Left lung (tissue), 10 donors: ENCODE data around the gene TMEM80. TPM values are rescaled to one million over a fixed set of nuclear protein-coding genes. Genes with fewer than 3 reads are reported as not detected.

Source experiments
- ATAC-seq: fragments of 200-7000 bp; cut with Tn5 transposase; one replicate; pipeline ENCODE4 v1.9.1; 2020; ENCODE audit warnings: moderate library complexity
- DNase-seq, 4 donors: peaks; one replicate each; pipeline ENCODE4 v3.0.0-alpha.2; 2013 to 2020
- H3K27ac ChIP-seq, 2 donors: fragments of 200-600 bp; sonication (generic) in 1 of 2; one replicate each; pipeline versions ENCODE4 v1.5.0 to v1.8.0; 2020 to 2021
- H3K27me3 ChIP-seq, 2 donors: fragments of 200-600 bp; sonication (generic) in 1 of 2; one replicate each; pipeline versions ENCODE4 v1.5.0 to v1.8.0; 2020 to 2021
- H3K36me3 ChIP-seq, 2 donors: fragments of 200-600 bp; sonication (generic) in 1 of 2; one replicate each; pipeline versions ENCODE4 v1.5.0 to v1.8.0; 2020 to 2021
- H3K4me1 ChIP-seq, 2 donors: fragments of 200-600 bp; one replicate each; pipeline ENCODE4 v1.8.0; 2021
- H3K4me3 ChIP-seq, 2 donors: fragments of 200-600 bp; sonication (generic) in 1 of 2; one replicate each; pipeline versions ENCODE4 v1.5.0 to v1.8.0; 2020 to 2021; ENCODE audit warnings: mild to moderate bottlenecking in 1 of 2
- H3K9me3 ChIP-seq, 2 donors: fragments of 200-600 bp; sonication (generic) in 1 of 2; one replicate each; pipeline versions ENCODE4 v1.5.0 to v1.8.0; 2020 to 2021
- intact Hi-C, 2 donors: fragments of 100-400 bp; cut with DNase I; formaldehyde crosslinking; loops; one replicate each; pipeline versions ENCODE4 v1.11.2 to v1.14.2; 2022
- polyA plus RNA-seq, 6 donors: library from polyadenylated mRNA; unstranded; fragments of 120-200 nt; gene quantifications; one replicate each; pipeline ENCODE4 v1.2.1, GENCODE V29; 2013; ENCODE audit not compliant: insufficient read length in 6 of 6
- total RNA-seq, 2 donors: library from RNA; stranded (reverse); fragmentation: NEBNext Ultra II Directional; extraction: Animal tissue kit (Norgen Biotek cat#: 25700); gene quantifications; one replicate each; pipeline ENCODE4 v1.2.1, GENCODE V29; 2021
- TF ChIP-seq, protein P1 (sequence below), 2 donors: fragments of 200-600 bp; sonication (generic) in 1 of 2; IDR thresholded peaks; one replicate each; pipeline versions ENCODE4 v1.5.0 to v1.8.0; 2021; ENCODE audit warnings: antibody characterized with exemption in 2 of 2
- donor health status: DM: no; HTN: yes; CAD: no.
- donor health status: DM: no; HTN: no; CAD: no.

The TMEM80 gene
- total and polyA plus RNA-seq, 8 donors, result 23.6 to 34.5 (median 30.4) TPM

DNA sequence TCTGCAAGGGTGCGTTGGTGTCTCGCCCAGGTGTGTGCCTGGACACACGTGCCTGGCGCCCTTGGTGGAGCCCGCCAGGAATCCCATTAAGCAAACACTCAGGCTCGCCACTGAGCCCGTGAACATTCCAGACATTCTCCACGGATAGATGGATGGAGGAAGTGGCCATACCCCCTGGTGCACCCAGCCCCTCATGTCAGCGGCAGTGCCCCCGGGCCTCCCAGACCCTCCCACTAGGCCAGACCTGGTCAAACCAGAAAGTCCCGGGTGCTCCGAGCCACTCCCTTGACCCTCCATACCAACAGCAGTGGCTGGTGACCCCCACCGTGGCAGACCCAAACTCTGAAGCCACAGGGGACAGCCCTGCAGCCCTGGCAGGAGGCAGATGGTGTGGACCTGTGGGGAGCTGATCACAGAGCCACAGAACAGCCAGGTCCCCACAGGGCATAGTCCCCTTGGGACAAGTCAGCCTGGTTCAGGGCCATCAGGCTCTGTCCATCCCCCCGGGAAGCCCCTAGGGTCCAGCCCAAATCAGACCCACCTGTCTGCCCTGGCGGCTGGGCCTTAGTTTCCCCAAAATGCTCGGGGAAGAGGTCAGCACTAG is 12.3 kb downstream of the TMEM80 start:
- ATAC-seq, result peak; percentile 11
- intact Hi-C loops, result no loop called here
- Histone ChIP-seq H3K9me3 (no peaks in the 10 kb centered on the region), H3K27ac (peak overlapping the region; percentile 48 to 72), H3K4me3 (peak overlapping the region in 1 of 2 donors; percentile 50), H3K27me3 (peaks cover 0 to 64% of the 10 kb centered on the region in 2 donors), H3K4me1 (peaks cover 8 to 53% of the 10 kb centered on the region in 2 donors), H3K36me3 (peaks cover 0 to 18% of the 10 kb centered on the region in 2 donors)
- TF ChIP-seq, protein P1, sequence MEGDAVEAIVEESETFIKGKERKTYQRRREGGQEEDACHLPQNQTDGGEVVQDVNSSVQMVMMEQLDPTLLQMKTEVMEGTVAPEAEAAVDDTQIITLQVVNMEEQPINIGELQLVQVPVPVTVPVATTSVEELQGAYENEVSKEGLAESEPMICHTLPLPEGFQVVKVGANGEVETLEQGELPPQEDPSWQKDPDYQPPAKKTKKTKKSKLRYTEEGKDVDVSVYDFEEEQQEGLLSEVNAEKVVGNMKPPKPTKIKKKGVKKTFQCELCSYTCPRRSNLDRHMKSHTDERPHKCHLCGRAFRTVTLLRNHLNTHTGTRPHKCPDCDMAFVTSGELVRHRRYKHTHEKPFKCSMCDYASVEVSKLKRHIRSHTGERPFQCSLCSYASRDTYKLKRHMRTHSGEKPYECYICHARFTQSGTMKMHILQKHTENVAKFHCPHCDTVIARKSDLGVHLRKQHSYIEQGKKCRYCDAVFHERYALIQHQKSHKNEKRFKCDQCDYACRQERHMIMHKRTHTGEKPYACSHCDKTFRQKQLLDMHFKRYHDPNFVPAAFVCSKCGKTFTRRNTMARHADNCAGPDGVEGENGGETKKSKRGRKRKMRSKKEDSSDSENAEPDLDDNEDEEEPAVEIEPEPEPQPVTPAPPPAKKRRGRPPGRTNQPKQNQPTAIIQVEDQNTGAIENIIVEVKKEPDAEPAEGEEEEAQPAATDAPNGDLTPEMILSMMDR (IDR thresholded peaks at IDR 0.05), result no peak
- DNase-seq, result peak in 1 of 4 donors; percentile 82

DNA sequence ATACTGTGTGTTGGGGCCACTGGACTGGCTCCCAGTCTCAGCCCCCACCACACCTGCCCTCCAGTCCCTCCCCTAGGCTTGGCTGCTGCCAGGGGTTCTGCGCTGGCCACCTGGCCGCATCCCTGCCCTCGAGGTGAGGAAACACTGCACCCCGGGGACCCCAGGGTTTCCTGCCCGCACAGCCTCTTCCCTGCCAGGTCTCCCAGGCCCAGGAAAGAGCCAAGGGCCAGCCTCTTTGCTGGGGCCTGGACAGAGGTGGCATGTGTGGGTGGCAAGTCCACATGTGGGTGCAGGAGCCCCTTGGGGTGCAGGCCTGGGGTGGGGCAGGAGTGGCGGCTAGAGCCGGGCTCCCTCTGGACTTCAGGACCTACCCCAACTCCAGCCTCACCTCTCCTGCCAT is 12.9 kb downstream of the TMEM80 start:
- DNase-seq, result peak in 1 of 4 donors; percentile 66
- H3K27ac ChIP-seq, result no peak overlapping the region

DNA sequence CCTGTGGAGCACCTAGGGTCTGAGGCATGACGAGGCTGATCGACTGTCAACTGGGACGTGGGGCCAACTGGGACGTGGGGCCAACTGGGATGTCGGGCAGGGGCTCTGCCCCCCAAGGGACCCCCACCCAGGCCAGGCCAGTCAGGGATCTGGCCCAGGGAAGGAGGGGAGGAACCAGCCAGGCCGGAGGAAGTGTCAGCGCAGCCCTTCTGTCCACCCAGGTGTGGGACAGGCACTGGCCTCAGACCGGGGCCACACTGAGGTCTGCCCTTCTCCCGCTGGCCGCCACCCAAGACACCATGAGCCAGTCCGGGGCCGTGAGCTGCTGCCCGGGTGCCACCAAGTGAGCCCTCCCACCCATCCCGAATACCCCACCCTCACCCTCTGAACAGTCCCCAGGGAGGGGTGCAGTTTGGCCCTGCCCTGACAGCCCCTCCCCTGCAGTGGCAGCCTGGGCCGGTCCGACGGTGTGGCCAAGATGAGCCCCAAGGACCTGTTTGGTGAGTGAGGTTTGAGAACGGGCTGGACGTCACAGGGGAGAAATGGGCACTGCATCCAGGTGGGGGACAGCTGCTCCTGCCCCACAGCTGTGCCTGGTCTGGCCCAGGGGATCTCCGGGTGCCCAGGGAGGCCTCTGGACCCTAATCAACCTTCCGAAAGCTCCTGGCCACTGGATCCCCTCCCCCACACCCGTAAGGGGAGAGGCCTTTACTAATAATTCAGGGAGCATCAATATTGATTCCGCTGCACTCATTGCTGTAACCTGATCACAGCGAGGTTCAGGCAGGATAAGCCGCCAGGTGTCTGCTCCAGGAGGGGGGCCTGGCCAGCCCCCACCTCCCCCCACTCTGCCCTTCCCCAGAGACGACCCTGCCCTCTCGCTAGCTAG is 13.7 kb downstream of the TMEM80 start:
- Histone ChIP-seq H3K4me3 (no peak overlapping the region), H3K27ac (no peak overlapping the region), H3K27me3 (peaks cover 0 to 75% of the 10 kb centered on the region in 2 donors), H3K9me3 (no peaks in the 10 kb centered on the region), H3K36me3 (peaks cover 0 to 4% of the 10 kb centered on the region in 2 donors), H3K4me1 (peaks cover 4 to 38% of the 10 kb centered on the region in 2 donors)
- TF ChIP-seq, protein P1 (IDR thresholded peaks at IDR 0.05), result no peak
- intact Hi-C loops, result no loop called here
- no peak for ATAC-seq
- DNase-seq, result no peak

More for the DNA sequence above, 12.9 kb downstream of the TMEM80 start:
- peaks cover 0 to 13% of the 10 kb centered on the region in 2 donors for H3K36me3 ChIP-seq
- H3K27me3 ChIP-seq, result peaks cover 0 to 70% of the 10 kb centered on the region in 2 donors
- H3K4me1 ChIP-seq, result peaks cover 4 to 47% of the 10 kb centered on the region in 2 donors
- intact Hi-C loops, result no loop called here
- no peak for ATAC-seq
- no peak overlapping the region for H3K4me3 ChIP-seq
- TF ChIP-seq, protein P1 (IDR thresholded peaks at IDR 0.05), result no peak
- H3K9me3 ChIP-seq, result no peaks in the 10 kb centered on the region

DNA sequence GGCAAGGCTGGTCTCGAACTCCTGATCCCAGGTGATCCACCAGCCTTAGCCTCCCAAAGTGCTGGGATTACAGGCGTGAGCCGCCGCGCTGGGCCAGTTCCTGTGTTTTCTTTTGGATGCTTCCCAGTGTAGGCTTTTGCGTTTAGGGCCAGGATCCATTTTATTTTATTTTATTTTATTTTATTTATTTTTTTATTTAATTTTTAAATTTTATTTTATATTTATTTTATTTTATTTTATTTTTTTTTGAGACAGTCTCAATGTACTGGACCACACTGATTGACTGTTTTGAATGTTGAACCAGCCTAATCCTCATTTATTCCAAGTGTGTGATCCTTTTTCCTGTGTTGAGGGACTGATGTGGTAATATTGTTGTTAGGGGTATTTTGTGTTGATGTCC is 18.8 kb downstream of the TMEM80 start:
- Histone ChIP-seq H3K27me3 (peaks cover 0 to 42% of the 10 kb centered on the region in 2 donors), H3K36me3 (no peaks in the 10 kb centered on the region), H3K4me1 (peaks cover 0 to 11% of the 10 kb centered on the region in 2 donors), H3K4me3 (no peak overlapping the region), H3K9me3 (no peaks in the 10 kb centered on the region), H3K27ac (no peak overlapping the region)
- DNase-seq, result no peak
- intact Hi-C loops, result no loop called here
- TF ChIP-seq, protein P1 (IDR thresholded peaks at IDR 0.05), result no peak
- no peak for ATAC-seq
